IgD-negative memory B cell (primary cell): ENCODE measurements around the gene CMYA5. TPM values are rescaled to one million over a fixed set of nuclear protein-coding genes. Genes with fewer than 3 reads are reported as not detected.
"Not testable (repeated sequence)": the region's sequence is repeated elsewhere in the genome, so short reads cannot be mapped to it uniquely, and the experiment has no call there.

Experiments used
- H3K27ac Mint-ChIP-seq, 3 donors: one replicate each; pipeline ENCODE4 v1.8.0; 2020 to 2022; ENCODE audit warnings: mild to moderate bottlenecking in 3 of 3, mixed read lengths in 3 of 3, moderate library complexity in 1 of 3
- H3K27me3 Mint-ChIP-seq: one replicate; pipeline ENCODE4 v1.8.0; 2021; ENCODE audit warnings: mixed read lengths
- H3K36me3 Mint-ChIP-seq: one replicate; pipeline ENCODE4 v1.8.0; 2020; ENCODE audit warnings: mild to moderate bottlenecking, mixed read lengths
- H3K4me1 Mint-ChIP-seq, 3 donors: one replicate each; pipeline ENCODE4 v1.8.0; 2020 to 2022; ENCODE audit warnings: mixed read lengths in 3 of 3, mild to moderate bottlenecking in 1 of 3
- H3K4me3 Mint-ChIP-seq, 4 donors: one replicate each; pipeline ENCODE4 v1.8.0; 2020 to 2022; ENCODE audit warnings: mild to moderate bottlenecking in 4 of 4, mixed read lengths in 4 of 4, moderate library complexity in 3 of 4
- H3K9me3 Mint-ChIP-seq, 3 donors: one replicate each; pipeline ENCODE4 v1.8.0; 2020 to 2021; ENCODE audit warnings: mixed read lengths in 3 of 3, mild to moderate bottlenecking in 1 of 3
- polyA plus RNA-seq: library from polyadenylated mRNA; unstranded; fragments of 300-500 nt; fragmentation: Illumina TruSeq; gene quantifications from one replicate; pipeline ENCODE4 v1.2.3, GENCODE V29; 2021

CMYA5 gene
- polyA plus RNA-seq, 1 donor from 2014 or later: not detected

GRCh38 chr5:79750611-79751510 is 61.2 kb downstream of the CMYA5 start:
- Mint-ChIP-seq H3K36me3 (no peaks in the 10 kb centered on the region), H3K27ac (no peak overlapping the region), H3K4me1 (peaks cover 0 to 5% (median under 1%) of the 10 kb centered on the region in 3 donors), H3K27me3 (peaks cover 16% of the 10 kb centered on the region), H3K9me3 (no peaks in the 10 kb centered on the region), H3K4me3 (no peak overlapping the region)

GRCh38 chr5:79753092-79753491 is 63.5 kb downstream of the CMYA5 start:
- peaks cover 14% of the 10 kb centered on the region for H3K27me3 Mint-ChIP-seq
- H3K9me3 Mint-ChIP-seq: no peaks in the 10 kb centered on the region
- H3K4me3 Mint-ChIP-seq: no peak overlapping the region
- H3K4me1 Mint-ChIP-seq: peaks cover 0 to 5% (median 1%) of the 10 kb centered on the region in 3 donors
- no peaks in the 10 kb centered on the region for H3K36me3 Mint-ChIP-seq
- H3K27ac Mint-ChIP-seq: no peak overlapping the region

GRCh38 chr5:79753877-79754645 is 64.4 kb downstream of the CMYA5 start:
- H3K4me3 Mint-ChIP-seq: no peak overlapping the region
- peaks cover 12% of the 10 kb centered on the region for H3K27me3 Mint-ChIP-seq

GRCh38 chr5:79754865-79755555 is 65.4 kb downstream of the CMYA5 start:
- Mint-ChIP-seq H3K9me3 (no peaks in the 10 kb centered on the region), H3K4me3 (no peak overlapping the region), H3K27me3 (peaks cover 12% of the 10 kb centered on the region), H3K27ac (no peak overlapping the region), H3K36me3 (no peaks in the 10 kb centered on the region), H3K4me1 (peaks cover 0 to 4% (median 1%) of the 10 kb centered on the region in 3 donors)

More at GRCh38 chr5:79753877-79754645, 64.4 kb downstream of the CMYA5 start:
- Mint-ChIP-seq H3K27ac (no peak overlapping the region), H3K4me1 (peaks cover 0 to 4% (median 1%) of the 10 kb centered on the region in 3 donors), H3K36me3 (no peaks in the 10 kb centered on the region), H3K9me3 (no peaks in the 10 kb centered on the region)

- H3K4me1 Mint-ChIP-seq: peaks cover 0 to 4% (median 1%) of the 10 kb centered on the region in 3 donors
- no peak overlapping the region for H3K27ac Mint-ChIP-seq
Observed at GRCh38 chr5:79756076-79756475, 66.4 kb downstream of the CMYA5 start.

GRCh38 chr5:79759436-79759835 is 69.8 kb downstream of the CMYA5 start:
- Mint-ChIP-seq H3K4me1 (peaks cover 0 to 1% (median 0%) of the 10 kb centered on the region in 3 donors), H3K27me3 (peaks cover 3% of the 10 kb centered on the region), H3K27ac (no peak overlapping the region), H3K9me3 (no peaks in the 10 kb centered on the region), H3K36me3 (no peaks in the 10 kb centered on the region), H3K4me3 (no peak overlapping the region)

More at GRCh38 chr5:79756076-79756475, 66.4 kb downstream of the CMYA5 start:
- peaks cover 9% of the 10 kb centered on the region for H3K27me3 Mint-ChIP-seq
- no peak overlapping the region for H3K4me3 Mint-ChIP-seq
- no peaks in the 10 kb centered on the region for H3K9me3 Mint-ChIP-seq
- H3K36me3 Mint-ChIP-seq: no peaks in the 10 kb centered on the region

GRCh38 chr5:79759848-79760247 is 70.2 kb downstream of the CMYA5 start:
- no peak overlapping the region for H3K27ac Mint-ChIP-seq
- H3K36me3 Mint-ChIP-seq: no peaks in the 10 kb centered on the region
- H3K4me3 Mint-ChIP-seq: no peak overlapping the region
- no peaks in the 10 kb centered on the region for H3K9me3 Mint-ChIP-seq
- H3K27me3 Mint-ChIP-seq: peaks cover 3% of the 10 kb centered on the region
- H3K4me1 Mint-ChIP-seq: peaks cover 0 to 1% (median 0%) of the 10 kb centered on the region in 3 donors

- no peak overlapping the region for H3K4me3 Mint-ChIP-seq
- peaks cover 0 to 7% (median 0%) of the 10 kb centered on the region in 3 donors for H3K9me3 Mint-ChIP-seq
- no peaks in the 10 kb centered on the region for H3K36me3 Mint-ChIP-seq
- no peak overlapping the region for H3K27ac Mint-ChIP-seq
- H3K27me3 Mint-ChIP-seq: no peaks in the 10 kb centered on the region
- no peaks in the 10 kb centered on the region for H3K4me1 Mint-ChIP-seq
Observed at GRCh38 chr5:79762929-79763328, 73.3 kb downstream of the CMYA5 start.

- H3K27me3 Mint-ChIP-seq, H3K4me3 Mint-ChIP-seq, H3K4me1 Mint-ChIP-seq, H3K27ac Mint-ChIP-seq, H3K36me3 Mint-ChIP-seq: not testable (repeated sequence)
- peaks cover 0 to 15% (median 4%) of the 10 kb centered on the region in 3 donors for H3K9me3 Mint-ChIP-seq
Observed at GRCh38 chr5:79764147-79764546, 74.5 kb downstream of the CMYA5 start.

- Mint-ChIP-seq H3K9me3 (peaks cover 2 to 18% (median 4%) of the 10 kb centered on the region in 3 donors), H3K4me3 (no peak overlapping the region), H3K36me3 (no peaks in the 10 kb centered on the region), H3K27me3 (peaks cover 5% of the 10 kb centered on the region), H3K27ac (no peak overlapping the region), H3K4me1 (no peaks in the 10 kb centered on the region)
Observed at GRCh38 chr5:79771387-79771786, 81.8 kb downstream of the CMYA5 start.

GRCh38 chr5:79772651-79773050 is 83.0 kb downstream of the CMYA5 start:
- peaks cover 2 to 14% (median 4%) of the 10 kb centered on the region in 3 donors for H3K9me3 Mint-ChIP-seq
- no peak overlapping the region for H3K27ac Mint-ChIP-seq
- H3K4me3 Mint-ChIP-seq: no peak overlapping the region
- peaks cover 5% of the 10 kb centered on the region for H3K27me3 Mint-ChIP-seq
- no peaks in the 10 kb centered on the region for H3K36me3 Mint-ChIP-seq
- H3K4me1 Mint-ChIP-seq: no peaks in the 10 kb centered on the region

GRCh38 chr5:79773612-79774011 is 84.0 kb downstream of the CMYA5 start:
- Mint-ChIP-seq H3K27me3 (peaks cover 5% of the 10 kb centered on the region), H3K9me3 (peaks cover 2 to 7% (median 4%) of the 10 kb centered on the region in 3 donors), H3K27ac (no peak overlapping the region), H3K4me1 (no peaks in the 10 kb centered on the region), H3K36me3 (no peaks in the 10 kb centered on the region), H3K4me3 (no peak overlapping the region)

GRCh38 chr5:79774171-79774854 is 84.7 kb downstream of the CMYA5 start:
- H3K9me3 Mint-ChIP-seq: peaks cover 0 to 4% (median 2%) of the 10 kb centered on the region in 3 donors
- peaks cover 4% of the 10 kb centered on the region for H3K27me3 Mint-ChIP-seq
- H3K4me1 Mint-ChIP-seq: no peaks in the 10 kb centered on the region
- no peak overlapping the region for H3K27ac Mint-ChIP-seq
- no peak overlapping the region for H3K4me3 Mint-ChIP-seq
- H3K36me3 Mint-ChIP-seq: no peaks in the 10 kb centered on the region

- no peak overlapping the region for H3K27ac Mint-ChIP-seq
- H3K9me3 Mint-ChIP-seq: peaks cover 0 to 4% (median 2%) of the 10 kb centered on the region in 3 donors
- peaks cover 3% of the 10 kb centered on the region for H3K27me3 Mint-ChIP-seq
- no peaks in the 10 kb centered on the region for H3K4me1 Mint-ChIP-seq
- no peaks in the 10 kb centered on the region for H3K36me3 Mint-ChIP-seq
- H3K4me3 Mint-ChIP-seq: no peak overlapping the region
Observed at GRCh38 chr5:79774855-79775237, 85.2 kb downstream of the CMYA5 start.
